ENCODE results near the gene CORIN.

The CORIN gene

GRCh38 chr4:47659342-47659741 is 178.5 kb downstream of the CORIN start:
- H4K20me1 ChIP-seq (ENCODE audit: insufficient read depth, low read length, poor library complexity, severe bottlenecking), result no peaks in the 10 kb centered on the region
- H3K4me3 ChIP-seq (ENCODE audit: low read length, poor library complexity, severe bottlenecking), result no peak overlapping the region
- no peaks in the 10 kb centered on the region for H3K9me3 ChIP-seq (ENCODE audit: insufficient read depth, low read depth, low read length)
- no peaks in the 10 kb centered on the region for H3K36me3 ChIP-seq (ENCODE audit: insufficient read depth, low read length)
- TF ChIP-seq EZH2phosphoT487 (IDR thresholded peaks at IDR 0.05; ENCODE audit: borderline replicate concordance), result no peak
- TF ChIP-seq, protein P1, sequence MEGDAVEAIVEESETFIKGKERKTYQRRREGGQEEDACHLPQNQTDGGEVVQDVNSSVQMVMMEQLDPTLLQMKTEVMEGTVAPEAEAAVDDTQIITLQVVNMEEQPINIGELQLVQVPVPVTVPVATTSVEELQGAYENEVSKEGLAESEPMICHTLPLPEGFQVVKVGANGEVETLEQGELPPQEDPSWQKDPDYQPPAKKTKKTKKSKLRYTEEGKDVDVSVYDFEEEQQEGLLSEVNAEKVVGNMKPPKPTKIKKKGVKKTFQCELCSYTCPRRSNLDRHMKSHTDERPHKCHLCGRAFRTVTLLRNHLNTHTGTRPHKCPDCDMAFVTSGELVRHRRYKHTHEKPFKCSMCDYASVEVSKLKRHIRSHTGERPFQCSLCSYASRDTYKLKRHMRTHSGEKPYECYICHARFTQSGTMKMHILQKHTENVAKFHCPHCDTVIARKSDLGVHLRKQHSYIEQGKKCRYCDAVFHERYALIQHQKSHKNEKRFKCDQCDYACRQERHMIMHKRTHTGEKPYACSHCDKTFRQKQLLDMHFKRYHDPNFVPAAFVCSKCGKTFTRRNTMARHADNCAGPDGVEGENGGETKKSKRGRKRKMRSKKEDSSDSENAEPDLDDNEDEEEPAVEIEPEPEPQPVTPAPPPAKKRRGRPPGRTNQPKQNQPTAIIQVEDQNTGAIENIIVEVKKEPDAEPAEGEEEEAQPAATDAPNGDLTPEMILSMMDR (conservative IDR thresholded peaks at IDR 0.05; ENCODE audit: low read length), result no peak
- no peak overlapping the region for H2AFZ ChIP-seq (ENCODE audit: low read length)
- no peak overlapping the region for H3K9ac ChIP-seq (ENCODE audit: low read depth, low read length, poor library complexity, severe bottlenecking)
- H3F3A ChIP-seq (ENCODE audit: low read depth), result no peaks in the 10 kb centered on the region
- H3K27me3 ChIP-seq (ENCODE audit: insufficient read depth, low read length, poor library complexity, severe bottlenecking), result no peaks in the 10 kb centered on the region
- H3K4me2 ChIP-seq (ENCODE audit: low read depth, low read length, poor library complexity, severe bottlenecking), result no peak overlapping the region
- no peaks in the 10 kb centered on the region for H3K9me2 ChIP-seq (replicated peaks; ENCODE audit: low read depth, low read length)
- H3K4me1 ChIP-seq (ENCODE audit: insufficient read depth, low read length, poor library complexity, severe bottlenecking), result no peaks in the 10 kb centered on the region
- no peaks in the 10 kb centered on the region for H3K79me2 ChIP-seq (ENCODE audit: insufficient read depth, low read length)

GRCh38 chr4:47654972-47655693 is 182.7 kb downstream of the CORIN start:
- Histone ChIP-seq H3K9me3 (ENCODE audit: insufficient read depth, low read depth, low read length) (no peaks in the 10 kb centered on the region), H2AFZ (ENCODE audit: low read length) (no peak overlapping the region), H3K27me3 (ENCODE audit: insufficient read depth, low read length, poor library complexity, severe bottlenecking) (no peaks in the 10 kb centered on the region), H3K36me3 (ENCODE audit: insufficient read depth, low read length) (no peaks in the 10 kb centered on the region), H3K9ac (ENCODE audit: low read depth, low read length, poor library complexity, severe bottlenecking) (no peak overlapping the region), H3K4me1 (ENCODE audit: insufficient read depth, low read length, poor library complexity, severe bottlenecking) (no peaks in the 10 kb centered on the region), H3K4me2 (ENCODE audit: low read depth, low read length, poor library complexity, severe bottlenecking) (no peak overlapping the region), H3K4me3 (ENCODE audit: low read length, poor library complexity, severe bottlenecking) (no peak overlapping the region), H4K20me1 (ENCODE audit: insufficient read depth, low read length, poor library complexity, severe bottlenecking) (no peaks in the 10 kb centered on the region), H3K79me2 (ENCODE audit: insufficient read depth, low read length) (no peaks in the 10 kb centered on the region), H3F3A (ENCODE audit: low read depth) (no peaks in the 10 kb centered on the region), H3K9me2 (replicated peaks; ENCODE audit: low read depth, low read length) (no peaks in the 10 kb centered on the region)
- no peak for TF ChIP-seq EZH2phosphoT487 (IDR thresholded peaks at IDR 0.05; ENCODE audit: borderline replicate concordance)
- TF ChIP-seq, protein P1 (conservative IDR thresholded peaks at IDR 0.05; ENCODE audit: low read length), result no peak

DNA sequence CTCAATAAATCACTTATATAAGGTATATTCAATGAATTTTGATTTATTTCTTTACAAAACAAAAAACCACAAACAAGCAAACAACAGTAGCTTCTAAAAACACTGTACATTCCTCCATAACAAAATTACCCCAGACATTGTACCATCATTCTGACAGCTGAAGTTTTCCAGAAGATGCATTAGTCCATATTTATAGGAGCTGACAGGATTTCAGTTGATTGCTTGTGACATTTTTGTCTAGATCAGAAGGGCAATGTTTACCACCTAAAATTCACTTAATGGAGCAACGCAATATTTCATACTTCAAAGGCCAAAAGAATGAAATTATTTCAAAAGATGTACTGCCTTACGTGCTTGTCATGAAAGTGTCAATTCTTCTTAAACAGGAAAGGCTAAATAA is 185.8 kb downstream of the CORIN start:
- Histone ChIP-seq H3K79me2 (ENCODE audit: insufficient read depth, low read length) (no peaks in the 10 kb centered on the region), H2AFZ (ENCODE audit: low read length) (no peak overlapping the region), H3K36me3 (ENCODE audit: insufficient read depth, low read length) (no peaks in the 10 kb centered on the region), H3K9me2 (replicated peaks; ENCODE audit: low read depth, low read length) (no peaks in the 10 kb centered on the region), H3K4me1 (ENCODE audit: insufficient read depth, low read length, poor library complexity, severe bottlenecking) (no peaks in the 10 kb centered on the region), H3K4me2 (ENCODE audit: low read depth, low read length, poor library complexity, severe bottlenecking) (no peak overlapping the region), H4K20me1 (ENCODE audit: insufficient read depth, low read length, poor library complexity, severe bottlenecking) (no peaks in the 10 kb centered on the region), H3K4me3 (ENCODE audit: low read length, poor library complexity, severe bottlenecking) (no peak overlapping the region), H3K27me3 (ENCODE audit: insufficient read depth, low read length, poor library complexity, severe bottlenecking) (no peaks in the 10 kb centered on the region), H3F3A (ENCODE audit: low read depth) (no peaks in the 10 kb centered on the region), H3K9ac (ENCODE audit: low read depth, low read length, poor library complexity, severe bottlenecking) (no peak overlapping the region), H3K9me3 (ENCODE audit: insufficient read depth, low read depth, low read length) (no peaks in the 10 kb centered on the region)
- TF ChIP-seq, protein P1 (conservative IDR thresholded peaks at IDR 0.05; ENCODE audit: low read length), result no peak
- no peak for TF ChIP-seq EZH2phosphoT487 (IDR thresholded peaks at IDR 0.05; ENCODE audit: borderline replicate concordance)

Measured in Loucy (cell line).